ENCODE measurements around the gene UGT1A9.

Gene UGT1A9

DNA sequence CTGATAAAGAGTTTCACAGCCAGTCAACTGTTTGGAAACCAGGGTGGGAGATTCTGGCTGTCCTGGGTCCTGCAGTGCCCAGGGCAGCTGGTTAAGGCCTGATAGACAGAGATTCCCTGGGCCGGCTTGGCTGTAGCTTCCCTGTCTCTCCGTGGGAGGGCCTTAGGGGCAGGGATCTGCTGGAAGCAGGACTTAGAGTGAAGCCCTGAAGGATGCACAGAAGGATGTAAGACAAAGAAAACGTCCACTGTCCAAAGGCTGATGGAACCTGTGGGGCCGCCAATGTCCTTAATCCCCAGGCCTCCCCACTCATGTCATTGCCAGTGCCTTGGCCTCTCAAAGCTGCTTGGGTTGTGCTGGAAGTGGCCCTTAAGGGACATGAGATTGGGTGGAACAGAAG, 139.4 kb downstream of the UGT1A9 start:
- Histone ChIP-seq H3K27ac (ENCODE audit: low read length) (no peak overlapping the region), H3K79me2 (ENCODE audit: low read length) (no peaks in the 10 kb centered on the region), H3F3A (ENCODE audit: insufficient read depth, low read length) (no peaks in the 10 kb centered on the region), H3K36me3 (replicated peaks; ENCODE audit: insufficient read depth, low read length) (no peaks in the 10 kb centered on the region), H4K20me1 (ENCODE audit: insufficient read depth, low read length) (no peaks in the 10 kb centered on the region), H3K4me3 (ENCODE audit: low read length) (no peak overlapping the region), H3K4me1 (ENCODE audit: low read length) (no peaks in the 10 kb centered on the region), H3K9me2 (replicated peaks; ENCODE audit: insufficient read depth, low read length) (no peaks in the 10 kb centered on the region), H3K9me3 (replicated peaks; ENCODE audit: insufficient read depth, low read length) (no peaks in the 10 kb centered on the region), H3K4me2 (ENCODE audit: low read depth, low read length) (no peak overlapping the region), H3K27me3 (replicated peaks; ENCODE audit: insufficient read depth, low read length) (no peaks in the 10 kb centered on the region), H3K9ac (ENCODE audit: low read length) (no peak overlapping the region), H2AFZ (ENCODE audit: low read length) (no peak overlapping the region)
- DNase-seq, result no peak
- TF ChIP-seq, protein P1, sequence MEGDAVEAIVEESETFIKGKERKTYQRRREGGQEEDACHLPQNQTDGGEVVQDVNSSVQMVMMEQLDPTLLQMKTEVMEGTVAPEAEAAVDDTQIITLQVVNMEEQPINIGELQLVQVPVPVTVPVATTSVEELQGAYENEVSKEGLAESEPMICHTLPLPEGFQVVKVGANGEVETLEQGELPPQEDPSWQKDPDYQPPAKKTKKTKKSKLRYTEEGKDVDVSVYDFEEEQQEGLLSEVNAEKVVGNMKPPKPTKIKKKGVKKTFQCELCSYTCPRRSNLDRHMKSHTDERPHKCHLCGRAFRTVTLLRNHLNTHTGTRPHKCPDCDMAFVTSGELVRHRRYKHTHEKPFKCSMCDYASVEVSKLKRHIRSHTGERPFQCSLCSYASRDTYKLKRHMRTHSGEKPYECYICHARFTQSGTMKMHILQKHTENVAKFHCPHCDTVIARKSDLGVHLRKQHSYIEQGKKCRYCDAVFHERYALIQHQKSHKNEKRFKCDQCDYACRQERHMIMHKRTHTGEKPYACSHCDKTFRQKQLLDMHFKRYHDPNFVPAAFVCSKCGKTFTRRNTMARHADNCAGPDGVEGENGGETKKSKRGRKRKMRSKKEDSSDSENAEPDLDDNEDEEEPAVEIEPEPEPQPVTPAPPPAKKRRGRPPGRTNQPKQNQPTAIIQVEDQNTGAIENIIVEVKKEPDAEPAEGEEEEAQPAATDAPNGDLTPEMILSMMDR (IDR thresholded peaks at IDR 0.05; ENCODE audit: low read length), result no peak
- TF ChIP-seq EZH2phosphoT487 (IDR thresholded peaks at IDR 0.05; ENCODE audit: low read length) (no peak), EZH2 (optimal IDR thresholded peaks at IDR 0.05; ENCODE audit: low read depth, low read length) (no peak)

DNA sequence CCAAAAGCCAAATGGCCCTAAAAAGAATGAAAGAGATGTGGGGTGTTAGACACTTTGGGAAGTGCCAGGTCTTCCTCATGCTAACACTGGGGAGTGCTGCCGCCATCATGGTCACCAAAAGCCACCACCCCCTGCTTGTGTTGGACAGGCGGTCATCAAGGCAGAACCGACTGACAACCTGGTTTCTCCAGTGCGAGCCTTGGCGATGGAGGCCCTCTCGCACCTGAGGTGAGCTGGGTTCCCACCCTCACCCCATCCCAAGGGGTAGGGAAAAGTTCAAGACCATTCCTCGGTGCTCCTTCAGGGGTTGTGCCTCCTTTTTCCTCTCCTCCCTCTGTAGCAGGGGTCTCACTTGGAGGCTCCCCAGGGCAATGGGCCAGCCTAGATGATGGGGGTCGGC, 140.0 kb downstream of the UGT1A9 start:
- no peaks in the 10 kb centered on the region for H3K27me3 ChIP-seq (replicated peaks; ENCODE audit: insufficient read depth, low read length)
- H3K4me1 ChIP-seq (ENCODE audit: low read length), result no peaks in the 10 kb centered on the region
- H4K20me1 ChIP-seq (ENCODE audit: insufficient read depth, low read length), result no peaks in the 10 kb centered on the region
- H3K4me2 ChIP-seq (ENCODE audit: low read depth, low read length), result no peak overlapping the region
- H3K9me3 ChIP-seq (replicated peaks; ENCODE audit: insufficient read depth, low read length), result no peaks in the 10 kb centered on the region
- TF ChIP-seq, protein P1 (IDR thresholded peaks at IDR 0.05; ENCODE audit: low read length), result no peak
- TF ChIP-seq EZH2phosphoT487 (IDR thresholded peaks at IDR 0.05; ENCODE audit: low read length), result no peak
- TF ChIP-seq EZH2 (optimal IDR thresholded peaks at IDR 0.05; ENCODE audit: low read depth, low read length), result no peak
- DNase-seq, result no peak
- no peaks in the 10 kb centered on the region for H3K36me3 ChIP-seq (replicated peaks; ENCODE audit: insufficient read depth, low read length)
- H3K9me2 ChIP-seq (replicated peaks; ENCODE audit: insufficient read depth, low read length), result no peaks in the 10 kb centered on the region
- no peak overlapping the region for H2AFZ ChIP-seq (ENCODE audit: low read length)
- no peak overlapping the region for H3K4me3 ChIP-seq (ENCODE audit: low read length)
- no peaks in the 10 kb centered on the region for H3K79me2 ChIP-seq (ENCODE audit: low read length)
- no peak overlapping the region for H3K9ac ChIP-seq (ENCODE audit: low read length)
- H3F3A ChIP-seq (ENCODE audit: insufficient read depth, low read length), result no peaks in the 10 kb centered on the region
- H3K27ac ChIP-seq (ENCODE audit: low read length), result no peak overlapping the region

- Histone ChIP-seq H3K27ac (ENCODE audit: low read length) (no peak overlapping the region), H3K27me3 (replicated peaks; ENCODE audit: insufficient read depth, low read length) (no peaks in the 10 kb centered on the region), H2AFZ (ENCODE audit: low read length) (no peak overlapping the region), H3F3A (ENCODE audit: insufficient read depth, low read length) (no peaks in the 10 kb centered on the region), H3K4me2 (ENCODE audit: low read depth, low read length) (no peak overlapping the region), H4K20me1 (ENCODE audit: insufficient read depth, low read length) (no peaks in the 10 kb centered on the region), H3K9me3 (replicated peaks; ENCODE audit: insufficient read depth, low read length) (no peaks in the 10 kb centered on the region), H3K4me3 (ENCODE audit: low read length) (no peak overlapping the region), H3K36me3 (replicated peaks; ENCODE audit: insufficient read depth, low read length) (no peaks in the 10 kb centered on the region), H3K9ac (ENCODE audit: low read length) (no peak overlapping the region), H3K79me2 (ENCODE audit: low read length) (no peaks in the 10 kb centered on the region), H3K4me1 (ENCODE audit: low read length) (no peaks in the 10 kb centered on the region), H3K9me2 (replicated peaks; ENCODE audit: insufficient read depth, low read length) (no peaks in the 10 kb centered on the region)
- no peak for DNase-seq
- no peak for TF ChIP-seq EZH2 (optimal IDR thresholded peaks at IDR 0.05; ENCODE audit: low read depth, low read length)
- TF ChIP-seq EZH2phosphoT487 (IDR thresholded peaks at IDR 0.05; ENCODE audit: low read length), result no peak
- TF ChIP-seq, protein P1 (IDR thresholded peaks at IDR 0.05; ENCODE audit: low read length), result no peak
Observed at GRCh38 chr2:233813236-233814055, 141.7 kb downstream of the UGT1A9 start.

Data from MM.1S (cell line).